ENCODE measurements around the gene TMEM243. TPM values are rescaled to one million over a fixed set of nuclear protein-coding genes. Genes with fewer than 3 reads are reported as not detected.

Gene TMEM243
- total RNA-seq, 4 donors from 2014 or later: 122 to 142 (median 133) TPM

- H3K27ac ChIP-seq: peak overlapping the region in 1 of 3 donors; percentile 9
- intact Hi-C loops (cut with DNase I): loop anchor here (5.0 kb wide), 1 partner anchor 78 kb away; no protein-coding TSS in a partner anchor
- H3K36me3 ChIP-seq: no peaks in the 10 kb centered on the region
- TF ChIP-seq, protein P1, sequence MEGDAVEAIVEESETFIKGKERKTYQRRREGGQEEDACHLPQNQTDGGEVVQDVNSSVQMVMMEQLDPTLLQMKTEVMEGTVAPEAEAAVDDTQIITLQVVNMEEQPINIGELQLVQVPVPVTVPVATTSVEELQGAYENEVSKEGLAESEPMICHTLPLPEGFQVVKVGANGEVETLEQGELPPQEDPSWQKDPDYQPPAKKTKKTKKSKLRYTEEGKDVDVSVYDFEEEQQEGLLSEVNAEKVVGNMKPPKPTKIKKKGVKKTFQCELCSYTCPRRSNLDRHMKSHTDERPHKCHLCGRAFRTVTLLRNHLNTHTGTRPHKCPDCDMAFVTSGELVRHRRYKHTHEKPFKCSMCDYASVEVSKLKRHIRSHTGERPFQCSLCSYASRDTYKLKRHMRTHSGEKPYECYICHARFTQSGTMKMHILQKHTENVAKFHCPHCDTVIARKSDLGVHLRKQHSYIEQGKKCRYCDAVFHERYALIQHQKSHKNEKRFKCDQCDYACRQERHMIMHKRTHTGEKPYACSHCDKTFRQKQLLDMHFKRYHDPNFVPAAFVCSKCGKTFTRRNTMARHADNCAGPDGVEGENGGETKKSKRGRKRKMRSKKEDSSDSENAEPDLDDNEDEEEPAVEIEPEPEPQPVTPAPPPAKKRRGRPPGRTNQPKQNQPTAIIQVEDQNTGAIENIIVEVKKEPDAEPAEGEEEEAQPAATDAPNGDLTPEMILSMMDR (IDR thresholded peaks at IDR 0.05): no peak
- TF ChIP-seq POLR2A (IDR thresholded peaks at IDR 0.05): no peak
- H3K4me3 ChIP-seq (replicated peaks in 1 of 3): peak overlapping the region in 1 of 3 donors; percentile 52
- H3K9me3 ChIP-seq: no peaks in the 10 kb centered on the region
- DNase-seq: no peak
- H3K4me1 ChIP-seq: peaks cover 43 to 52% of the 10 kb centered on the region in 2 donors
- H3K27me3 ChIP-seq: no peaks in the 10 kb centered on the region
- 34 to 39% methylated on average over 3 of the region's 3 CpGs for WGBS, 2 donors
Observed at GRCh38 chr7:87154569-87154968, 65.0 kb downstream of the TMEM243 start.

DNA sequence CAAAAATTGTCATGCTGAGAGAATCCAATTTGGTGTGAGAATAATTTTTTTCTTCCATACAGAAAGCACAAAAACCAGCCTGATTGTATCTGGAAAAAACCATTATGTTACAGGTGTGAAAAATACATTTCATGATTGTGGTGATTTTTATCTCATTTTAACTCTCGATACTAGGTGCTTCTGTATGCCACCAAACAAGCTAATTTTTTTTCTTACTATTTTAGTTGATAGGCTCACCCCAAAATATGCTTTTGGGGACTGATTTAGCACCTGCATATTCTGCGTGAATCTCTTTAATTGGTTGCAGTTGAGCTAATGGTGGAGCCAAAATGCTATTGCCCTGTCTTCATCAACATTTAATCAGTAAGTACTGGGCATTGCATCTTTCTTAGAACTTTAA, 65.4 kb downstream of the TMEM243 start:
- Histone ChIP-seq H3K27me3 (no peaks in the 10 kb centered on the region), H3K9me3 (no peaks in the 10 kb centered on the region), H3K27ac (peak overlapping the region in 1 of 3 donors; percentile 9), H3K4me3 (replicated peaks in 1 of 3) (peak overlapping the region in 2 of 3 donors; percentile 52 to 90), H3K4me1 (peaks cover 43 to 49% of the 10 kb centered on the region in 2 donors), H3K36me3 (no peaks in the 10 kb centered on the region)
- TF ChIP-seq, protein P1 (IDR thresholded peaks at IDR 0.05): no peak
- no peak for TF ChIP-seq POLR2A (IDR thresholded peaks at IDR 0.05)
- WGBS, 2 donors: 32 to 37% methylated on average over 2 of the region's 2 CpGs
- intact Hi-C loops (cut with DNase I): loop anchor here (5.0 kb wide), 1 partner anchor 78 kb away; no protein-coding TSS in a partner anchor
- no peak for DNase-seq

- TF ChIP-seq POLR2A (IDR thresholded peaks at IDR 0.05): no peak
- TF ChIP-seq, protein P1 (IDR thresholded peaks at IDR 0.05): no peak
- peak; percentile 28 to 32 for DNase-seq
- Histone ChIP-seq H3K27me3 (no peaks in the 10 kb centered on the region), H3K27ac (peak overlapping the region; percentile 96 to 99 (median 99)), H3K9me3 (no peaks in the 10 kb centered on the region), H3K4me3 (replicated peaks in 1 of 3) (peak overlapping the region; percentile 35 to 90 (median 52)), H3K36me3 (no peaks in the 10 kb centered on the region), H3K4me1 (peaks cover 49 to 50% of the 10 kb centered on the region in 2 donors)
- intact Hi-C loops (cut with DNase I): loop anchor here (5.0 kb wide), 1 partner anchor 79 kb away; no protein-coding TSS in a partner anchor
- 0 to 1% methylated on average over 25 of the region's 25 CpGs for WGBS, 2 donors
Observed at GRCh38 chr7:87152897-87153641, 66.5 kb downstream of the TMEM243 start.

DNA sequence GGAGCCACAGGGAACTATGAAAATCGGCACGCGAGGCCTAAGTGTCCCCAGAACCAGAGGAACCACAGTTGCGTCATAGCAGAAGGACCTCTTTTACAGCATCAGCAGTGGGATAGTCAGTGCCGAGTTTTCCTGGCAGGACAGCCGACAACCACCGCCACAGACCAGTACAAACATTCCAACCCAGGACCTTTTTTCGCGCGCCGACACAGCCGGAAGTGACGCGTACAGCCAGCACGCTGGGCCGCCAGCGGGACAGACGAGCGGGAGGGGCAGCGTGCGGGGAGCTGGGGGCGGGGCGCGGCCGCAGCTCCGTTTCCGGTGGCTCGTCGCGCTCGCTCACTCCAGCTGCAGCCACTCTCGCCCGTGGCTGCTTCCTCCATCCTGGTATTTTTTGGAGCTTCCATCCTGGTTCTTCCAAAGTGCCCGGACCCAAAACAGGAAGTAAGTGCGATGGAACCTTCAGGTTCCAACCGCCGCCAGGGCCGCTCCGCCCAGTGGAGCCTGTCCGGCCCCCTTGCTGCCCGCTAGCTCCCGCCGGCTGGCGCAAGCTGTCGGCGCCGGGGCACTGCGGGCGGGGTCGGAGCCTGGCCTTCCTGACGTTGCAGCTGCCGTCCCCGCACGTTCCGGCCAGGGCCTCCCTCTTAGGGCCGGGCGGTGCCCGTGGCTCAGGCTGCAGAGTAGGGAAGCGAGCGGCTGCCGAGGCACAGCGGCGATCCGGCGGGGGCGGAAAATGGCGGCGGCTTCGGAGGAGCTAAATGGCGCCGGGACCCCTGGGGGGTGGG, 67.2 kb downstream of the TMEM243 start, which contains the start of gene DMTF1:
Gene DMTF1 (plus strand): TSS at position 342 of the 785 bp plus-strand sequence. CDS start 12,489 bp downstream, outside the sequence.
- H3K9me3 ChIP-seq: no peaks in the 10 kb centered on the region
- peak within 1 kb of the TSS; percentile 35 to 90 (median 52) for H3K4me3 ChIP-seq (replicated peaks in 1 of 3)
- DNase-seq: peak; percentile 95
- intact Hi-C loops (cut with DNase I): loop anchor here (5.0 kb wide), 1 partner anchor 80 kb away; no protein-coding TSS in a partner anchor
- H3K27ac ChIP-seq: peak within 1 kb of the TSS; percentile 96 to 99 (median 99)
- H3K4me1 ChIP-seq: peaks cover 42 to 48% of the 10 kb centered on the region in 2 donors
- H3K36me3 ChIP-seq: no peaks in the 10 kb centered on the region
- peak in 1 of 2 donors; percentile 87 for TF ChIP-seq POLR2A (IDR thresholded peaks at IDR 0.05)
- TF ChIP-seq, protein P1 (IDR thresholded peaks at IDR 0.05): peak in 2 of 6 experiments; percentile 7 to 23
- WGBS, 2 donors: 0% methylated on average over 22 to 27 of the region's 71 CpGs
- H3K27me3 ChIP-seq: no peaks in the 10 kb centered on the region

All from thyroid gland (tissue), 4 donors.